Spleen (tissue), 11 donors: Measurements from ENCODE around the gene SPANXA2. TPM values are rescaled to one million over a fixed set of nuclear protein-coding genes. Genes with fewer than 3 reads are reported as not detected.

Experiments used
- DNase-seq: peaks from one replicate; pipeline ENCODE4 v3.0.0-alpha.2; 2020
- H3K27ac ChIP-seq, 8 donors: fragments of 200-600 bp; sonication (generic) in 7 of 8; 1 replicate in 4 of 8; 2 replicates in 4 of 8; pipeline versions ENCODE4 v1.5.0 to v1.8.0; 2016 to 2021; ENCODE audit warnings: inconsistent platforms in 4 of 8, mild to moderate bottlenecking in 4 of 8, moderate library complexity in 1 of 8
- H3K27me3 ChIP-seq, 7 donors: fragments of 200-600 bp; sonication (generic) in 6 of 7; replicated peaks in 1 of 7; 1 replicate in 4 of 7; 2 replicates in 3 of 7; pipeline versions ENCODE4 v1.5.0 to v1.8.0; 2016 to 2021; ENCODE audit warnings: inconsistent platforms in 3 of 7, mild to moderate bottlenecking in 1 of 7
- H3K36me3 ChIP-seq, 6 donors: fragments of 200-600 bp; sonication (generic) in 5 of 6; 1 replicate in 4 of 6; 2 replicates in 2 of 6; pipeline versions ENCODE4 v1.5.0 to v1.8.0; 2016 to 2021; ENCODE audit warnings: inconsistent platforms in 2 of 6
- H3K4me1 ChIP-seq, 6 donors: fragments of 200-600 bp; sonication (generic) in 5 of 6; 1 replicate in 3 of 6; 2 replicates in 3 of 6; pipeline versions ENCODE4 v1.5.0 to v1.8.0; 2016 to 2021; ENCODE audit warnings: inconsistent platforms in 3 of 6
- H3K4me3 ChIP-seq, 8 donors: fragments of 200-600 bp; sonication (generic) in 7 of 8; 1 replicate in 4 of 8; 2 replicates in 4 of 8; pipeline versions ENCODE4 v1.5.0 to v1.8.0; 2016 to 2021; ENCODE audit warnings: inconsistent platforms in 4 of 8, mild to moderate bottlenecking in 4 of 8, moderate library complexity in 2 of 8
- H3K9me3 ChIP-seq, 8 donors: fragments of 200-600 bp; sonication (generic) in 7 of 8; 1 replicate in 4 of 8; 2 replicates in 4 of 8; pipeline versions ENCODE4 v1.5.0 to v1.8.0; 2016 to 2021; ENCODE audit warnings: inconsistent platforms in 4 of 8
- CTCF ChIP-seq, 11 experiments: fragments of 200-600 bp in 7 of 11; fragments of 450-650 bp in 4 of 11; sonication (generic) in 4 of 11; IDR thresholded peaks in 8 of 11; conservative IDR thresholded peaks in 3 of 11; 1 replicate in 7 of 11; 2 replicates in 4 of 11; pipeline versions ENCODE4 v1.4.0 to v1.8.0; 2016 to 2021; ENCODE audit warnings: antibody characterized with exemption in 11 of 11, inconsistent platforms in 4 of 11, mild to moderate bottlenecking in 1 of 11
- POLR2A ChIP-seq, 3 donors: fragments of 450-650 bp; IDR thresholded peaks; one replicate each; pipeline ENCODE4 v1.5.1; 2017; ENCODE audit warnings: antibody characterized with exemption in 3 of 3, mild to moderate bottlenecking in 1 of 3
- POLR2AphosphoS5 ChIP-seq, 3 donors: sonication (generic); formaldehyde crosslinking; IDR thresholded peaks; one replicate each; pipeline ENCODE4 v1.5.1; 2017; ENCODE audit warnings: antibody characterized with exemption in 3 of 3
- WGBS, 5 donors: extraction: QIAGEN DNeasy Blood & Tissue Kit in 3 of 5; methylation state at CpG; one replicate each; pipeline versions ENCODE4 v1.1.5 to v1.1.7; 2013 to 2018; 5-methylcytosine and 5-hydroxymethylcytosine counted together
- intact Hi-C: fragments of 100-400 bp; cut with DNase I; formaldehyde crosslinking; loops from one replicate; pipeline ENCODE4 v1.15.0; 2023; ENCODE audit warnings: low total_unique reads
- polyA plus RNA-seq, 3 donors: library from polyadenylated mRNA; stranded (reverse); fragments of 200-250 nt; gene quantifications; one replicate each; pipeline ENCODE4 v1.2.1, GENCODE V29; 2013
- total RNA-seq, 7 donors: library from RNA; depleted of rRNA in 3 of 7; stranded (reverse); fragments of >200 nt in 3 of 7; fragmentation: NEBNext Ultra II Directional in 4 of 7; extraction: Animal tissue kit (Norgen Biotek cat#: 25700) in 4 of 7; gene quantifications; one replicate each; pipeline versions ENCODE4 v1.1.0 to v1.2.1, GENCODE V29; 2016 to 2021
- donor health status: healthy with polysubstance abuse.
- donor health status: DM: no; HTN: no; CAD: no; lungs with moderate emphysema.
- donor health status: DM: no; HTN: no; CAD: no.
- donor health status: Bipolar disorder and iron deficiency.
- donor health status: healthy.
- donor health status: DM: no; HTN: no; CAD: no.
- donor health status: DM: yes; HTN: yes; CAD: no.

Gene SPANXA2
- total and polyA plus RNA-seq, 10 donors: not detected

- TF ChIP-seq POLR2A (IDR thresholded peaks at IDR 0.05) (no peak), CTCF (IDR thresholded peaks at IDR 0.05 in 8 of 11, conservative IDR thresholded peaks at IDR 0.05 in 3 of 11) (no peak), POLR2AphosphoS5 (IDR thresholded peaks at IDR 0.05) (no peak)
- intact Hi-C loops: no loop called here
- 0 to 60% (median 33%) methylated on average over 1 of the region's 1 CpG for WGBS, 5 donors
Observed at GRCh38 chrX:141638550-141638949, 49.0 kb downstream of the SPANXA2 start.

More at GRCh38 chrX:141638550-141638949, 49.0 kb downstream of the SPANXA2 start:
- no peaks in the 10 kb centered on the region for H3K36me3 ChIP-seq
- H3K27ac ChIP-seq: no peak overlapping the region
- no peak overlapping the region for H3K4me3 ChIP-seq
- no peaks in the 10 kb centered on the region for H3K4me1 ChIP-seq
- no peaks in the 10 kb centered on the region for H3K27me3 ChIP-seq
- H3K9me3 ChIP-seq: peaks cover 0 to 6% (median 0%) of the 10 kb centered on the region in 8 donors
- DNase-seq: no peak

Other genes starting within 250 kb of the SPANXA2 start
- gene SPANXA1, start 5.0 kb upstream of the SPANXA2 start, total RNA-seq: not detected
- not detected for gene SPANXA1, start 5.0 kb upstream of the SPANXA2 start, polyA plus RNA-seq
- not detected for gene SPANXD, start 109.0 kb downstream of the SPANXA2 start, total RNA-seq
- not detected for gene SPANXD, start 109.0 kb downstream of the SPANXA2 start, polyA plus RNA-seq
- gene MAGEC3, start 248.6 kb downstream of the SPANXA2 start, total RNA-seq: under 1 TPM in 2 of 7 donors, not detected in 5; 0.57 to 0.79 TPM
- under 1 TPM in 1 of 3 donors, not detected in 2; 0.32 TPM for gene MAGEC3, start 248.6 kb downstream of the SPANXA2 start, polyA plus RNA-seq